C1 segment of cervical spinal cord (tissue), 14 donors: ENCODE measurements around the gene DRAM2.
"Not testable (repeated sequence)": the region's sequence is repeated elsewhere in the genome, so short reads cannot be mapped to it uniquely, and the experiment has no call there.

ENCODE experiments used
- DNase-seq, 14 donors: peaks; one replicate each; lab custom pipeline; 2025; lab: John Stamatoyannopoulos, UW

DRAM2 gene

DNA sequence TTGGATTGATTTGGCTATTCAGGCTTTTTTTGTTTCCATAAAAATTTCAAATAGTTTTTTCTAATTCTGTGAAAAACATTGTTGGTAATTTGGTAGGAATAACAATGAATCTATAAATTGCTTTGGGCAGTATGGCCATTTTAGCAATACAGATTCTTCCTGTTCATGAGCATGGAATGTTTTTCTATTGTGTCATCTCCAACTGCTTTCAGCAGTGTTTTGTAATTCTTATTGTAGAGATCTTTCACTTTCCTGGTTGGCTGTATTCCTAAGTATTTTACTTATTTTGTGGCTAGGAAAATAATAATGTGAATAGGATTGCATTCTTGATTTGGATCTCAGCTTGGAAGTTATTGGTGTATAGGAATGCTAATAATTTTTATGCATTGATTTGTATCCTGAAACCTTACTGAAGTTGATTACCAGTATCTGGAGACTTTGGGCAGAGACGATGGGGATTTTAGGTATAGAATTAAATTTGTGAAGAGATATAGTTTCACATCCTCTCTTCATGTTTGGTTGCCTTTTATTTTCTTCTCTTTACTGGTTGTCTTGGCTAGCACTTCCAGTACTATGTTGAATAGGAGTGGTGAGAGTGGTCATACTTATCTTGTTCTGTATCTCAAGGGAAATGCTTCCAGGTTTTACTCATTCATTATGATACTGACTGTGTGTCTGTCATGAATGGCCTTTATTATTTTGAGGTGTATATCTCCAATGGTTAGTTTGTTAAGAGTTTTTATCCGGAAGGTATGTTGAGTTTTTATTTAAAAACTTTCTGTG lies 57.3 kb downstream of the DRAM2 start:
- no peak for DNase-seq

GRCh38 chr1:111079329-111079728 lies 60.6 kb downstream of the DRAM2 start:
- not testable (repeated sequence) for DNase-seq

GRCh38 chr1:111077312-111077711 lies 62.6 kb downstream of the DRAM2 start:
- not testable (repeated sequence) for DNase-seq
